Stimulated activated CD8-positive, alpha-beta memory T cell treated with anti-CD3 and anti-CD28 coated beads, Interleukin-7, amount 100 ng/mL, for 4 hours (primary cell): ENCODE data around the gene PDE4B.

Experiments
- DNase-seq, 2 donors: peaks; one replicate each; pipeline ENCODE4 v3.0.0-alpha.2; 2020; ENCODE audit warnings: low read depth in 2 of 2

The PDE4B gene

GRCh38 chr1:66285618-66286270 is 493.0 kb downstream of the PDE4B start:
- no peak for DNase-seq

DNA sequence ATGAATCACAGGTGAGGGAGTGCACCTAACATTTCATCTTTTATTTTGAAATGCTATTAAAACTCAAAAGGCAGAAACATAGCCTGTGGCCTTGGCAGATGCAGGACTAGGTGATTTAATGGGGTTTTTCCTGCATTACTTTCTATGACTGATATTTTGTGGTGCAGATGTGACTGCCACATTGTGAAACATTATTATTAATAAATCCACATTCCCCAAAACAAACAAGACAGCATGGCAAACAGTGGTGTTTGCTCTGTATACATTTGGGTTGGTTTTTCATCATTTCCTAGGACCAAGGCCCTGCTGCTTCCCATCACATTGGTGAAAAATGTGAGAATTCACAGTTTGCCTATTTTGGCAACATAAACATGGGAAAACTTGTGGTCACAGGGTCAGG is 493.6 kb downstream of the PDE4B start:
- no peak for DNase-seq

GRCh38 chr1:66288048-66288447 is 495.4 kb downstream of the PDE4B start:
- DNase-seq = no peak

- no peak for DNase-seq
These were observed 498.3 kb downstream of the PDE4B start for GRCh38 chr1:66290761-66291530.

DNA sequence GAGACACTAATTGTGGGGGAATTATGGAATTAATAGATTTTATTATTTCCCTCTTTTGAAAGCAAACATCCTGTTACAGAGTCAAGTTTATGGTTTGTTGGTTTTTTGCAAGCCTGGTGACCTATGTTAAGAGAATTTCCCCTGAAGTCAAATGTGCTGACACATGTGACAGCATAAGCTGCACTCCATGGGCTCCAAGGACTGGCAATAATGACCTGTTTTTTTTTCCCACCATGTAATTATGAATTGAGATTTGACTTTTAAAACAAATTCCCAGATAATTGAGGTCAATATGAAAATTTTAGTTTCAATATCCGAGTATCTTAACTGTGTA is 498.8 kb downstream of the PDE4B start:
- no peak for DNase-seq

- DNase-seq = no peak
These were observed 499.6 kb downstream of the PDE4B start for GRCh38 chr1:66292305-66292704.

DNA sequence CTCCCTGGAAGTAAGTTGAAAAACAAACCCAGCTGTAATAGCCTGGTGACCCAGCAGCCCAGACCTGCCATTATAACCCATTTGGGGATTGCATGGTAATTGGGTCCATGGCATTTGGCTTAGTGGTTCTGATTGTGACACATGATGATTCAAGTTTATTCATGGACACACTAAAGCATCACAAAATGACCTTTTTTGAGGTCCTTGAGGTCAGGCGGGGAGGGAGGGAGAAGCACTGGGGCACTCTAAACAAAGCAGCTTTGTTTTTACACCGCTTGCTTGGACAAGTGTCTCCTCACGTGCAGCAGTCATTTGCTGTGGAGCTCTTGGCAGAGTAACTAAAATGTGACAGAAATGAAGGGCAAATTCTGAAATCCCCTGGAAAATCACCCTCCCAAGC is 500.2 kb downstream of the PDE4B start:
- DNase-seq = no peak

DNA sequence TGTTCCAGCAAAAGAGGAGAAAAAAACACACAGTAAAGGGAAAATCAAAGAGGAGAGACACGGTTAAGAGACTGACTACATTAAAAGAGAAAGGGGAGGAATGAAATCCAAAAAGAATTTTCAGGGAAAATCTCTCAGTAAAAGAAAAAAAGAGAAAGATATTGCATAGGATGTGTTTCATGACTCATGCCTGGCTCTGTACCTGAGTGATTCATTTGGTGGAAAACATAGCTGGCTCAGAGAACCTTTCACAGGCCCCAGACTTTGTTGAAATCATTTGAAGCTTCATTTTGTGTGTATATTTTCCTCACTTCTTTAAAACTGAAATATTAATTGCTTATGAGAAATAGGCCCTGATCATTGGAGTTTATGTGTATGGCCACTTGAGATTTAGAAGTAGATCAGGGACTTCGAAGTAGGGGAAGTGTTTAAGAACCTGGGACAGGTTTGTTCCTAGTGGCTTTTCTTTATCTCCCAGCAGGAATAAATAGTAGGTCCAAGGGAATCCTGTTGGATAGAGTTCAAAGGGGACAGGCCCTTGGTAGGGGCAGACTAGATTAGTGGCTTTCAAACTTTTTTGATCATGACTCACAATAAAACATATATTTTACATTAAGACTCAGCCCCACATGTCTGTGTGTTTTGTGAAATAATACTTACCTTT is 502.1 kb downstream of the PDE4B start:
- no peak for DNase-seq

GRCh38 chr1:66295803-66296202 is 503.1 kb downstream of the PDE4B start:
- no peak for DNase-seq

GRCh38 chr1:66296370-66296769 is 503.7 kb downstream of the PDE4B start:
- DNase-seq = no peak

DNA sequence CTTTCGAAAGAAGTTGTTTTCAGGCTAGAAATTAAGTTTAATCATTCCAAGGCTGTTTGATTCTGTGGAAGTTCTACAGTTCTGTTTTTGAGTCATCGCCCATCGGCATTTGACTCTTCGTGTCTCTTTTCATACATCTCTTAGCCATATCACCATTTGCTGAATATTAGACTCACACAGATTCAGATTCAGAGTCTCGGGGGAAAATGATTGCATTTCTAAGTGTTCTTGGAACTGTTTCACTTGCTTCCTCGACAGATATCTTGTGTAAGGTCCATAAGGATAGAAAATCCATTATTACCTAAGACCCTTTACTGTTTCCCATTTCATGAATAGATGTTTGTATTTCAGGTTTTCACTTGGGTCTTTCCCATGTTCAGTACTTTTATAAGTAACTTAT is 504.3 kb downstream of the PDE4B start:
- no peak for DNase-seq

DNA sequence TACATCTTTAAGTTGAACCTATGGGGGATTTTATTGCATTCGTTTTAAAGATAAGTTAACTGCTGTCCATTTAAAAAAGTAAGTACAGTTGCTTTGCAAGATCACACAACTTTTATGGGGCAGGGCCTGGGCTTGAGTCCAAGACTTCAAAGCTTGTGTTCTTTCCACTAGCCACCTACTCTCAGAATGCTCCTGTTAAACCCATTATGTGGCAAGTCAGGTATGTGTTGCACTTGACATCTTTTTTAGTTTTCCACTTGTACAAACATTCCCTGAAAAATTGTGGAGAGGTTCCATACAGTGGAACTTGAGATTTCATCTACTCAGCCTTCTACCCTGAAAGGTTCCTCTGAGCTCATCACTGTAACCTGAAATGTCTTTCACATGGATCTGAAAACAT is 505.8 kb downstream of the PDE4B start:
- no peak for DNase-seq

GRCh38 chr1:66300280-66300971 is 507.7 kb downstream of the PDE4B start:
- no peak for DNase-seq

DNA sequence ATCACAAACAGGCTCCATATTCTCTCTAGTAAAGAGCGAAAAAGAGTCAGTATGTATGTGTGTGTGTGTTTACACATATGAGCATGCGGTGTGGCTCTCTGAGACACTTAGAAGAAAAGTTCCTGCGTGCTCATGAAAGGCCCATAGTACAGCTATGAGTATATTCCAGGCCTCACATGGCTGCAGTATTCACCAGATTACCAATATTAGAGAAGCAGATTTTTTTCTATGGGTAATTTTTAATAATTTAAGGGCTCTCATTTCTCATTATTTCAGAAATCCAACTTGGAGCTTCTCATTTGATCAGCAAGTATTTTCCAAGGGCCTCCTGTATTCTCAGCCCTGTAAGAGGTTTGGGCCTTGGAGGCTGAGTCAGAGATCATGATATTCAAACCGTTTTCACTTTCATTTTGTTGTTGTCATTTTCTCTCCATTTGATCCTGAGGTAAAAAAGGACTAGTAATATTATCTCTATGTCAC is 508.3 kb downstream of the PDE4B start:
- no peak for DNase-seq

DNA sequence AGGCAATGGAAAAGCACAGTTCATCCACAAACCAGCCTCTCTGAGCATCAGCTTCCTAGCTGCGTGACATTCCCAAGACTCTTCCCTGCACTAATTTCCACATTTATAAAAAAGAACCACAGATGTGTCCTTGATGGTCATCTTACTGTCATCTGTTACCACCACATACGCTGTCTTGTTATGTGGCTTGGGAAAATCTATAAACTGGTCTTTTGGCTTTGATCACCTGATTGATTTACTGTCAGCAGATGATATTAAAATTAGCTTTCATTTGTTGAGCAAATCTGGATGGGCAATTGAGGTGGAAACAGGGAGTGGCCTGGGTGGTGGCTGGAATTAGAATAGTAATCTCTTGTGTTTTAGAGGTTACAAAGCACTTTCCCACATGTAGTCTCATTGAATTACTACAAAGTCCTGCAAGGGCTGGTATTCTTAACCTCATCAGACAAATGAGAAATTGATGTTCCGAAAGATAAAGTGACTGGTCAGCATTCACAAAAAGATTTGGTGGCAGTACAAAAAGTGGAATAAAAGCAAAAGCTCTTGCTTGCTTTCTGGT is 509.6 kb downstream of the PDE4B start:
- no peak for DNase-seq

GRCh38 chr1:66302815-66303214 is 510.1 kb downstream of the PDE4B start:
- no peak for DNase-seq

DNA sequence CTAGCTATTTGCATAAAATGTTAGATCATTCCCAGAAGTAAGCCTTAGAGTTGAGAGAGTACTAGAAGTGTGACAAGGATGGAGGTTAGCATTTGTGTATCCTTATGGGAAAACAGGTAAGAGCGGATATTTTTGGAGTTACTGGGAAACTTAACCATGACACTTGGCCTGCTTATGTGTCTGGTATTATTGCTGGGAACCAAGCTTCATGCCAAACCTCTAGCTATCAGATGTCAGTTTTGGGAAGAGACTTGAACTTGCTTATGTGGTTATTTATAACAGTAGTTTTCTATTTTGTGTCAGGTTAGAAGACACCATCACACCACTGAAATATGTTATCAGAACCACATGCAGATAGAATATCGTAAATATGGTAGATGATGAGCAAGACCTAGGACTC is 511.0 kb downstream of the PDE4B start:
- no peak for DNase-seq

- no peak for DNase-seq
These were observed 511.4 kb downstream of the PDE4B start for GRCh38 chr1:66304128-66304527.

- no peak for DNase-seq
These were observed 513.2 kb downstream of the PDE4B start for GRCh38 chr1:66305927-66306326.

DNA sequence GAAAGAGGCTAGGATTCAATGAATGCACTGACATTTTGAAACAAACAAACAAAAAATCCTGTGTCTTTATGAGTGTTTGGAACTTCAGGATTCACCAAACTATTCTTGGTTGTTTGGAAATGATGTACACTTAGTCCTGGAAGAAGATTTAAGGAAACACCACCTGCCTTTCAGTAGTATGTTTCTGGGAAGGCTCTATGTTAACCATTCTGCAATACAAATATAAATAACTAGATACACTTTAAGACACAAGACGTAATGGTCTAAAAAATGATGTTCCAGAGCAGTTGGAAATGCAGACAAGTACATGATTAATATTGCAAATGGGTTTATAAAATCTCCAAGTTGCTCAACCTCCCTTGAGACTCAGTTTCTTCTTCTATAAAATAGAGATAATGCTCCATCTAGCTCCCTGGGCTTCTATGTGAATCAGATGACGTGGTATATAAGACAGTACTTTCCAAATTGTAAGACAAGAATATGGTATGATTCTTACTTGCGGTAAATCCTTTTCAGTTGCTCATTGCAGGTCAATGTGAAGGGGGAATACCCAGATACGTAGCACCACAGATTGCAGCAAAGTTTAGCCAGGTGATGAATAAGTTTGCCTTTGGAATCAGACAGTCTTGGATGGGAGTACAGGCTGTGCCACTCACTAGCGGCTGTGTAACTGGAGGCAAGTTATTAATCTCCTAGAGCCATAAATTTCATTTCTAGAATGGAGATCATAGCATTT is 516.5 kb downstream of the PDE4B start:
- no peak for DNase-seq

DNA sequence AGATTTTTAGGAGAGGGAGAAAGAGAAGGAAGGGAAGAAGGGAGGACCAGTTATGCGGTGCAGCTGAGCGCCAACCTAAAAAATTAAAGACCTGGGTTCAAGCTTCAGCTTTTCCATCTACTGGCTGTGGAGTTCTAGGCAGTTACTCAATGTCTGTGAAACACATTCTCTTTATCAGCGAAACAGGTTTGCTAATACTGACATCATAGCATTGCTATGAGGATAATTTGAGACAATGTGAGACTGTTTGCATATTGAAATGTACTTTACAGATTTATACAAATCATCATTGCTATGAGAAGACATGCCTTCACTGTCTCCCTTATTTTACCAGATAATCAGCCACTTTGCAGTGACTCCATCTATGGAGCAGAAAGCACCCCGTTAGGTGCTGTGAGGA is 518.4 kb downstream of the PDE4B start:
- no peak for DNase-seq
